GM21825 (cell line): ENCODE measurements around the gene ARR3.
"Not testable (repeated sequence)": the region's sequence is repeated elsewhere in the genome, so short reads cannot be mapped to it uniquely, and the experiment has no call there.

Experiments used
- ATAC-seq: cut with Tn5 transposase; IDR thresholded peaks from one replicate; pipeline ENCODE4 v1.9.1; 2021; ENCODE audit warnings: mild to moderate bottlenecking, moderate library complexity; ENCODE audit not compliant: unreplicated experiment

The ARR3 gene

DNA sequence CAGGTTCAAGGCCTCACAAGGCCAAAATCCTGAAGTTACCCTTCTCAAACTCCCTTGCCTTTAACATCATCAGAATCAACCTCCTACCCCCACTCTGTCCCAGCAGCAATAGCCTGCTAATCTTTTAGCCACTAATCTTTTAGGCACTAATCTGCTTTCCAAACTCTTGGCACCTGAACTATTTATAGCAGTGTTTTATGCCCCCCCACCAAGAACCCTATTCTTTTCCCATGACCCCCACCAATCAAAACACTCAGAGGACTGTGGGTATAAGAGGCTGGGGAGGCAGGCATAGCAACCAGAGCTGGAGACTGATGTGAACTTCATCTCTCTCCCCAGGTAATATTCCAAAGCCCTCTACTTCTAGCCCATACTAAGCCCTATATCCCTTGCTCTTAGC is at the start of gene ARR3:
Gene ARR3, plus strand, starts transcription at position 301 of the 400 bp plus-strand sequence. CDS start 1,052 bp downstream, outside the sequence.
- no peak for ATAC-seq

DNA sequence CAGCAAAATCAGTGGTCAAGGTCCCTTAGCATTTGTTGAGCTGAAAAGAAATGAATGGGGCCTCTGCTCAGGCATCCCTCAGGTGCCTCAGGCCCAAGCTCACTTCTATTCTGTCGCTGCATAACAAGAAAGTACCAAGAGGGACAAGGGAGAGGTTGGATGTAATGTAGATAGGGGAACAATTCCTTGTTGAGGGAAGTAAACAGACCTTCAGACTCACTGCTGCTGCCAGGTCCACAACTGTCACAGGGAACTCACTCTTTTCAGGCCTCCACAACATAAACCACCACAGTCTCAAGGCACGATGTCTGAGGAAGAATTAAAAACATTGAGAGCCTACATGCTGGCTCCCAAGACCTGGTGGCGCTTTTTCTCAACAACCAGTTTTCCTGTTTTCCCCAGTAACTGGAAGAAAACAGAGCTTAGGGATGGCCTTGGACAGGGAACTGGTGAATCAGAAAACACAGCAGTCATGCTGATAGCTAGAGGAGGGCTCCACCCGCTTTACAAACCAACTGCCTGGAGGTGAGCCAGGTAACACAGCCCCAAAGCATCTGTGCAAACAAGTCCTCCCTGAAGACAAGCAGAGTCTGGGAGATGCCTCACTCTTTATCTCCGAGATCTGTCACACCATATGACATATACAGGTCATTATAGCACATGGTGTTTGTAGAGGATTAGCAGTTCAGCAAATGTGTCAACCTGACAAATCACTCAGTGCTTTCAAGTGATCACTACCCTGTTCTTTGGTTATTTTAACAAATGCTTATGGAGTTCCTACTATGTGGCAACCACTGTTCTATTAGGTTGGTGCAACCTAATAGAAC is 48.0 kb upstream of the ARR3 start:
- no peak for ATAC-seq

DNA sequence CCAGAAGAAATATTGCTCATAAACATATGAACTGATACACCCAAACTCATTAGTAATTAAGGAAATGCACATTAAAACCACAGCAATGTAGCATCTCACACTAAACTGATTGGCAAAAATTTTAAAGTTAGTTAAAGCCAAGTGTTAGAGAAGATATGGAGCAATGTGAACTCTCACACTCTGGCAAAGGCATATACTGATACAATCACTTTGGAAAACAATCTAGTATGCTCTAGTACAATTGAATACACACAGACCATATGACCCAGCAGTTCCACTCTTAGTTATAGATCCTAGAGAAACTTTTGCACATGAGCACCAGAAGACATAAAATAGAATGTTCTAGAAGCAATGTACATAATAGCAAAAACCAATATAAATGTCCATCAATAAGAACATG is 42.1 kb upstream of the ARR3 start:
- no peak for ATAC-seq

DNA sequence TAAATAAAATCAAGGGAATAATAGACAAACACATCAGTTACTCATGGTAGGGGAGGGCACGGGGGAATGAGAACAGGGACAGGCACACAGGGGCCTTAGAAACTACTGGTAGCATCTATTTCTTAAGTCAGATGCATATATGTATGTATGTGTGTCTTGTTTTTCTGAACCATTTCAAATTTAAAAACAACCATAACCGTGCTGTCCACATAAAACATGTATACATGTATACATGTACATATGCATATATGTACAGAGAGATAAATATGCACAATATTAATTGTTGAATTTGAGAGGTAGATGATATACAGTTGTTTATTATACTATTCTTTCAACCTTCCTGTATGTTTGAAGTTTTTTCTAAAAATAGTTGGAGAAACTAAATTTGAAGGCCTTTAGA is 41.4 kb upstream of the ARR3 start:
- no peak for ATAC-seq

DNA sequence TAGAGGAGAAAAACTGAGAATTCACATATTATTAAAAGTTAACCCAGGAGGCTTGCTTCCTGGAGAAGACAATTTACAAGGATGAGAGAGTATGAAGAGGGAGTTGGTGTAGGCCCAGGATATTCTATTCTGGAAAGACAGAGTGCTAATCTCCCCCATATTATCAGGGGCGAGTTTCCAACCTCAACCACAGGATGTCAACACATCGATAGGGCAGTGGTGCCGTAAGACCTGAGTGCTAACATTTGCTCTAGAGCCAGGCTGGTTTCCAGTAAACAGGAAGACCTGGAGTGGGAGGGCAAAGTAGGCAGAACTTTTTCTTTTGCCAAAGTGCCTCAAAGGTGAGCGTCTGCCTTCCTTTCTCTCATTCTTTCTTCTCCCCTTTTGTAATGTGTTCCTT is 36.5 kb upstream of the ARR3 start:
- ATAC-seq = no peak

DNA sequence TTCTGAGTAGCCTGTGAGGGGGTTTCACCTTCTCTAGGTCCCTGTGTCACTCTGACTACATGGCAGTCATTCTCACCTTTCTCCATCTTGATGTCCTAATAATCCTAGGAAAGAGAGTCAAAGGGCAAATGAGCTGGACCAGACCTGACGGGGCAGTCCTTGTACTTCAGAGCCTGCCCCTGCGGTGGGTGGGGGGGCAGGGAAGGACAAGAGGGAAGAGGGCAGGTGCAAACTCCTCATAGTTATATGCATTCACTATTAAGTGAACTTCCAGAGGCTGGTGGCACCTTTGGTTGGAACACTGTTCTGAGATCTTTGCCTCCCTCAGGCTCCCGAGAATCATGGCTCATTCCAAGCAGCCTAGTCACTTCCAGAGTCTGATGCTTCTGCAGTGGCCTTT is 33.8 kb upstream of the ARR3 start, which contains the start of gene AWAT1:
Gene AWAT1, plus strand, starts transcription at position 301 of the 400 bp plus-strand sequence. Its CDS starts 41 bp downstream, at position 342.
- no peak for ATAC-seq

DNA sequence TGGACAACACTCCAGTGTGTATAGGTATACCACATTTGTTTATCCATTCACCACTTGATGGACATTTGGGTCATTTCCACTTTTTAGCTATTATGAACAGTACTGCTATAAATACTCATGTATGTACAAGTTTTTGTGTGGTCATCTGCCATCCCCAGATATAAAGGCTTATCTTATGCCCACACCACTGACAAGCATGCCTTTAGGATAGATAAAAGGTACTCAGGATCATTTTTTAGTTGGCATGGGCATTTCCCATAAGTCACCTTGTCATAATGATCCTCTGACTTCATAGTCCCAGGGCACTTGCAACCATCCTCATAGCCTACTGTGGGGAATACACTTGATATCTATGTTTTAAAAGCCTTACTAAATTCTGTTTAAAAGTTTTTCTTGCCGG is 27.4 kb upstream of the ARR3 start:
- no peak for ATAC-seq

DNA sequence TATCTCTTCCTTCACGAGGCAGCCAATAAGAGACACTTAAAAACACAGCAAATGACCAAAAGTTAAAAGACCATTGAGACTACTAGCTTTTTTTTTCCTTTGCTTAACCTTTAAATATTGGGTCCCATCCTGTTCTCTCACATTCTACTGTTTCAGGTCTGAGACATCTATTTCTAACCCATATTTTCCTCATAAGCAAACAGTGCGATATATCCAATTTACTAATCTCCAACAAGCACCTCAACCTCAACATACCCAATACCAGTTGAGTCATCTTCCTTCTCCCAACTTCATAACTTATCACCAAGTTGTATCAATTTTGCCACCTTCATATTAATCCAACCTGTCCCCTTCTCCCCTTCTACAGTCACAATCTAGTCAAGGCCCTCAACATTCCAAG is 26.6 kb upstream of the ARR3 start:
- no peak for ATAC-seq

DNA sequence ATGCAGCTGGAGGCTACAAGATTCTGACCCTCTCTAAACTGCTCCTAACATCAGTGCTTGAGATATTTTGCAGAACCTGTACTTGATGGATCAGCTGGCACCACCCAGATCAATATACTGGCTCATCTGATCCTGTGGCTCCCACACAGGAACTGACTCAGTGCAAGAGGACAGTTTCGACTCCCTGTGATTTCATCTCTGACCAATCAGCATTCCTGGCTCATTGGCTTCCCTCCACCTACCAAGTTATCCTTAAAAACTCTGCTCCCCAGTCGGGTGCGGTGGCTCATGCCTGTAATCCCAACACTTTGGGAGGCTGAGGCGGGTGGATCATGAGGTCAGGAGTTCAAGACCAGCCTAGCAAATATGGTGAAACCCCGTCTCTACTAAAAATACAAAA is 24.5 kb upstream of the ARR3 start:
- not testable (repeated sequence) for ATAC-seq

DNA sequence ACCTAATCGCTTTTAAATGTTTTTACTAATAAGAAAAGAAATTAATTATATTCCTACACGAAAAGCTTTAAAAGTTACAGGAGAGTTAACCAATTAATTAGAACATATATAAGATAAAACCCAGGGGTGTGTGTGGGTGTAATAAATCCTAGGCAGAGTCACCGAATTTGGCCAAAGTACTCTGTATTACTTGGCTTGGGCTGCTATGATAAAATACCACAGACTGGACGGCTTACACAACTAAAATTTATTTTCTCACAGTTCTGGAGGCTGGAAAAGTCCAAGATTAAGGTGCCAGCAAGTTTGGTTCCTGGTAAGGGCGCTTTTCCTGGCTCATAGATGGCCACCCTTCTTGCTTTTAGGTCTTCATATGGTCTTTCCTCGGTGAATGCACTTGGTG is 23.3 kb upstream of the ARR3 start:
- no peak for ATAC-seq

DNA sequence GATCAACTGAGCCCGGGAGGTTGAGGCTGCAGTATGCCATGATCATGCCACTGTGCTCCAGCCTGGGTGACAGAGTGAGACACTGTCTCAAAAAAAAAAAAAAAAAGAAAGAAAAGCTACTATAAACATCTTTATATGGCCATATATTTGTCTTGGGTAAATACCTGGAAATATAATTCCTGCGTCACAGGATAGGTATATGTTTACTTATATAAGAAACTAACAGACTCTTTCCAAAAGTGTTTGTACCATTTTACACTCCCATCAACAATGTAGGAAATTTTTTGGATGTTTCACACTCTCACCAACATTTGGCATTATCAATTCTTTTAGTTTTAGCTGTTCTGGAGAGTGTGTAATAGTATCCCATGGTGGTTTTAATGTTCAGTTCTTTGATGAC is 20.9 kb upstream of the ARR3 start:
- ATAC-seq = no peak

DNA sequence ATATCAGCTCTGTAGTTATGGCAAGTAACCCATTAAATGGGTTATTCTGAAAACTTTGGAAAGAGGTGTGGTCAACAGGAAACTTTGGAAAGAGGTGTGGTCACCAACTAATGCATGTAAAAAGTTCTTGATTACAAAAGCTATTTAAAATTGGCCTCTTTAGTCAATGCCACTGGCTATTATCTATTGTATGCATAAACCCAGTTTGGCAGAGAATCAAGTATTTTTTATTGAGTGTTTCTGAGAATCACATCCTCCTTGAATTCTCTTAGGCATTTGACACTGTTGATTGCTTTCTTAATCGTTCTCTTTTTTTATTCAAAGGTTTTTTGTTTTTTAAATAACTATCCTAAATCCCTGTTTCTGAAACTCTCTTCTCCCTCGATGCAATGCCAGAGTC is 15.6 kb upstream of the ARR3 start:
- ATAC-seq = no peak

DNA sequence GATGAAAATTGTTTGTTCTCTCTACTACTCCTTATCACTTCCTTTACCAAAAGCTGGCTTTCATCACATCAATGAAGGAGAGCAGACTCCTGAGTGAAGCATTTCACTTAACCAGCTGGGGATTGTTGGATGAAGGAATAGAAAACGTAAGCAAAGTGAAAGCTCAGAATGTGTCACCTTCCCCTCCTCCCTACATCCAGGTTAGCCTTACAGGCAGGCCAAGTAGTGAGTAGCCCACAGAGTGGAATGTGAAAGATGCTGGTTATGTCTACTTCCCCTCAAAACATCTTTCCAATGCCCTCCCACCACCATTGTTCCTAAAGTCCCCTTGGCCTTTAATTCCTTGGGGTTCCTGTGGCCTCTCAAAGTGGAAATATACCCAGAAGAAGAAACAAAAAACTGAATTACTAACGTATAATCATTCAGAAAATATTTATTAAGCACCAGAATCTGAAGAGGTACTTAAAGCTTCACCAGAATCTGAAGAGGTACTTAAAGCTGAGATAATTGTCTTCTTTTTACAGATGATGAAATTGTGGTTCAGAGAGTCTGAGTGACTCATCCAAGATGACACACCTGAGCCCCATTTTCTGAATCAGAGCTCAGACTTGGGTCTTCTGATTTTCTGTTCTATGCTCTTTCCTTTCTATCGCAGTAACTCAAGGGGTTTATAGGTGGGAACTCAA is 14.6 kb upstream of the ARR3 start:
- no peak for ATAC-seq

DNA sequence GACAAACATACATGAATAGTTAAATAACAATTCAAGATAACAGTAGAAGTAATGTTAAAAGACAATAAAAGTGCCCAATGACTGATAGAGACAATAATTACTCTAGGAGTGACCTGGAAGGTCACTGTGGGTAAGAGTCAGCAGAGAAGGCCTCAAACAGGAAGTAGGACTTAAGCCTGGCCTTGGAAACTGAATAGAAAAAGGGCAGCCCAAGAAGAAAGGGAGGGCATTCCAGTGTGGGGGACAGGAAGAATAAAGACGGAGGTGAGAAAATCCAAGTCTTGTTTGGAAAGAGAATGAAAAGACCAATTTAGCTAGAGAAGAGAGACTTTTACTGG is 14.1 kb upstream of the ARR3 start:
- no peak for ATAC-seq

DNA sequence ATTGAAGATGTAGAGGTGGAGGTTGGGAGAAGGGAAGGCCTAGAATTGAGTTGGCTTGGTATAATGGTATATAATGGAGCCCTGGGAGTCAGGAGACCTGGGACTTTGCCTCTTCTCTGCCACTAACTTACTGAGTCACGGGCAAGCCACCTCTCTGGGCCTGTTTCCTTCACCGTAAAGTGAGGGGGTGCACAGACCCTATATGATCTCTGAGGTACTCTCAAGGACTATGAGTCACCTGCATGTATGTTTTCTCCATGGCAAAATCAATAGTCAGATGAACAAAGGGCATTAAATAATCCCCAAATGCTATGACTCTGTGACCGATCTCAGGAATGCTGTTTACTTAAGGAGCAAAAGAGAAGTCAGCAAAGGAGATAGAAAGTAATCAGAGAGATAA is 13.2 kb upstream of the ARR3 start:
- ATAC-seq = no peak

DNA sequence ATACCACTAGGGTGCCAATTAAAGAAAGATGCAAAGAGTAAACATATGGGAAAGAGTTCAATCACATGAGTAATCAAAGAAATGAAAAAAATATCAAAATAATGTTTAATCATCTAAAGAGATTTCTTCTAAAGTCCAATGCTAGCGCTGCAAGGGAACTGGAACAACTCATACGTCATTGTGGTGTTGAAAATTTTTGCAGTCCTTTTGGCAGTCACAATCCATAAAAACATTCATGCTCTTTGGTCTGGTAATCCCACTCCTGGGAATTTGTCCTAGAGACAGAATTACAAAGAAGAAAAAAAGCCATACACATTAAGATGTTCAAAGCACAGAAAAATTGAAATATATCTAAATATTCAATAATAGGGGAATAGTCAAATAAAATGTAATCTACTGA is 12.7 kb upstream of the ARR3 start:
- ATAC-seq = no peak

DNA sequence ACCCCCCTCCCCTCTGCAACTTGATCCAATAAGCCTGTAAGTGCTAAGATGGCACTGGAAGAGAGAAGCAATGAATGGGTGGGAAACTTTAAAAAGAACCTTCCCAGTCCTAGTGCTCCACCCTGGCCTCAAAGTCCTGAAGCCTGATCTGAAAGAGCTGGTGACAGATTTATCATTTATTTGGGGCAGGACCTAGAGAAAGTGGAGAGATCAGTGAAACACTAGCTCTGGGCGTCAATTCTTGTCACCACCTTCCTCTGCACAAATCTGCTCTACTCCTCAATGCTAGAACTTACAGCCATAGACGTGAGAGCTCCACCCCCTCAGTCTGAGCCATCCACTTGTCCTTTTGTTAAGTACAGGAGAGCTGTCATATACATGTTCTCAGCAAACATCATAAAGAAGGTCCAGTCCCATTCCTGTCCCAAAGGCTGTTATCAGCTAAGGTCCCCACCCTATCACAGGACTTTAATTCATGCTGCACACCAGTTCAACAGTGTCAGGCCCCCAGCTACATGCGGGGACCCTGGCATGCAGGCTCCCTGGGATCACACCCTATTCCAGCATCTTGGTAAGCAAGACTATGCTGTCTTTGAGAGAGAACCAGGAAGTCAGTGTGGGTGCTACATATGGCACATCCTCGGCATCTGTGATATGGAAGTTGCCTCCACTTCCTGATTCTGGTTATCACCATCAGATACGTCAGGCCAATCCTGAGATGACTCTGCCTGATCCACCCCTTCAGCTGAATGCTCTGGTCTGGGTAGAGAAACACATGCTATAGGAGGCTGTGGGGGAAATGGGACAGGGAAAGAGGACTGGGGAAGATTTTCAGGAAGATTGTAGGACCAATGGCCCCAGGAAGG is 10.5 kb upstream of the ARR3 start:
- no peak for ATAC-seq

DNA sequence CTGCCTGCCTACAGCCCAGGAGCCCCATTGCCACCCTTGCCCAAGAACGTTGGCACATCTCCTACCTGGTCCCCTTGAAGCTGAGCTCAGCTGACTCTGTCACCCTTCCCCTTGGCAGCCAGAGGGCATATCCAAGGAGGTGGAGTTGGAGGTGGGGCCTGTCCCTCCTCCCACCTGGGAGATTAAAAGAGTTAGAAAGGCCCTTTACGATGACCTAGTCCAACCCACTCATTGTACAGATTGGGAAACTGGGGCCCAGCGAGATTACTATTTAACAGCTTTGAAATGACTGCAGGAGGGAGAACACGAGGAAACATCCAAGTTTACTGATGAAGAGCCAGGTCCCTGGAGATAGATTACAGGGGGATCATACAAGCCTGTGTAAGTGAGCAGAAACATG is 8.0 kb upstream of the ARR3 start, which contains the start of gene P2RY4:
Gene P2RY4, minus strand, starts transcription at position 101 of the 400 bp plus-strand sequence. CDS start 580 bp downstream, outside the sequence.
- no peak for ATAC-seq

DNA sequence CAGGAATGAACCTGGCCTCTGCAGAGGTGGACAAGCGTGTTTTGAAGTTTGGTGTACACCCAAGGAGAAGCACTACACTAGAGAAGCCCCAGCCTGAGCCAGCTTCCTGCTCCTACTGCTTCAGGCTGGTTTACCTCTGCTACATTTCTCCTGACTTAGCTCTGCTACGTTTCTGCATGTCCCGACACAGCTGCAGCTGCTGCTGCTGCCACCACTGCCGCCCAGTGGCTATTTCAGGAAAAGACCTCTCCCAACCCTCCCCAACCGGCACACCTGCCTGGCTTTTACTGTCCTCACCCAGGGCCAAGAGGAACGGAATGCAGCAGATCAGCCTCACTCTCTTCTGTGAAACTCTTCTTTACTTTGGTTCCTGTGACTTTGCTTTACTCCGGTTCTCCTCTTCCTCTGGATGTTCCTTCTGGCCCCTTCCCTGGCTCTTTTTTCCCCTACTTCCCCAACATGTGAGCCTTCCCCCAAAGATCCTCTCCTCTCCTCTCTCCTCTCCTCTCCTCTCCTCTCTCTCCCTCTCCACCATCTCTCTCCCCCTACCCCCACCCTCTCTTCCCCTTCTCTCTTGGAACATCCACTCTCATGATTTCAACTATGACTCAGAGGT is 5.1 kb upstream of the ARR3 start:
- ATAC-seq = peak; percentile 54

DNA sequence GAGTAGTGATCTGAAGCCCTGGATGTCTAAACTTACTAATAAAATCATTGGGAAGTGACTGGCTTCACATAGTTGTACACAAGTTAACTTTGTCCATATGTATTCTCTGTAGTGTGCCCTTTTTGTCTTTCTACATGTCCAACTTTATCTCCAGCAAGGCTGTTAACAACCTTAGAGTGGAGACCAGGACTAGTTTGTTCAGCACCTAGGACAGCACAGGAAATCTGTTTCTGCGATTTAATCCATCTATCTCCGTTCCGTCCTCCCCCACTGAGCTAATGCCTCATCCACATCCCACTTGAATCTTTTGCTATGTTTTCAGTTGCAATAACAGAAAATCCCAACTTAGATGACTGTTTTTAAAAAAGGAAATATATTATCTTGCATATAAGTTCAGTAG is 3.4 kb upstream of the ARR3 start:
- no peak for ATAC-seq

DNA sequence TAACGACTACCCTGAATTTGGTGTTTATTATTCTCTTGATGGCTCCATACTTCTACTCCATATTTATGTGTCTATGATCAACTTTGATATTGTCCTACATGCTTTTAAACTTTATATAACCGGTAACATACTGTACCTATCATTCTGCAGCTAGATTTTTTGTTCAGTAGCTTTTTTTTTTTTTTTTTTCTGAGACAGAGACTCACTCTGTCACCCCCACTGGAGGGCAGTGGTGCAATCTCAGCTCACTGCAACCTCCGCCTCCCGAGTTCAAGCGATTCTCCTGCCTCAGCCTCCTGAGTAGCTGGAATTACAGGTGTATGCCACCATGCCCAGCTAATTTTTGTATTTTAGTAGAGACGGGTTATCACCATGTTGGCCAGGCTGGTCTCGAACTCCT is 5.9 kb downstream of the ARR3 start:
- not testable (repeated sequence) for ATAC-seq
